ENCODE data around the gene LRMDA. TPM values are rescaled to one million over a fixed set of nuclear protein-coding genes. Genes with fewer than 3 reads are reported as not detected.
"Not testable (repeated sequence)": the region's sequence is repeated elsewhere in the genome, so short reads cannot be mapped to it uniquely, and the experiment has no call there.

LRMDA gene
- total RNA-seq, 2 experiments from 2014 or later = not detected

DNA sequence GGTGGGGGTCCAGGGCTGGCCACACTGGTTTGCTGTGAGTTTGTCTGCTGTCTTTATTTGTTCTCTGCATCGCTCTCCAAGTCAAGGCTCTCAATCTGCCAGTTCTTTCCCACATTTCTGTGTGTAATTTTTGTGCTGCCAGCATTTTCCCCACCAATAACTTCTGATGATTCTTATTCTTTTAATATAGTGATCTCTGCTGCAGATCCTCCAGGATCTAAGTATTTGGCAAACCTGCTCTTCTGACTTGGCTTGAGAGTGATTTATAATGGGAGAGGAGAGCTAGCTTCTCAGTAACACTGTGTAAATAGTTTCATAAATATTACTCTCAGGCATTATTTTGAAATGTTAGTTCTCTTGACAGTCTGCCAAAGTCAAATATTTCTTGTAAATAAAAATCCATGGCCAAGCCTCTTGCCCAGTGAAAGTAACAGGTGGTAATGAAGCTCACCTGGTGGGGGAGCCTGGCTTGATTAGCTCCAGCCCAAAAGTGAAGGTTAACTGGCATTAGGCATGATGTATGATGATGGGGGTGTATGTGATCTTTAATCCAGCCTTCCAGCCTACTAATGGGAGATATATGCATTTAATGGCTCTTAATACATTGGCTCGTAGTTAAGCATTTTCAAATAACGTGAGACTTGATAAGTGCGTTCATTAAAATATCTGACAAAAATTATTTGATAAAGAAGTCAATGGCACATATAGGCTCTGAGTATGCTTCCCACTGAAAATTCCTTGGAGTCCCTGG lies 1150.3 kb downstream of the LRMDA start:
- no peaks in the 10 kb centered on the region for H3K36me3 Mint-ChIP-seq (ENCODE audit: low read depth)
- no peak overlapping the region for H3K27ac Mint-ChIP-seq
- ChIA-PET POLR2A (no interaction called here), CTCF (no interaction called here)
- H3K9me3 Mint-ChIP-seq = peaks cover 3% of the 10 kb centered on the region
- H3K4me1 Mint-ChIP-seq = no peaks in the 10 kb centered on the region
- no peaks in the 10 kb centered on the region for H3K27me3 Mint-ChIP-seq
- no peak for DNase-seq
- H3K4me3 Mint-ChIP-seq = no peak overlapping the region

DNA sequence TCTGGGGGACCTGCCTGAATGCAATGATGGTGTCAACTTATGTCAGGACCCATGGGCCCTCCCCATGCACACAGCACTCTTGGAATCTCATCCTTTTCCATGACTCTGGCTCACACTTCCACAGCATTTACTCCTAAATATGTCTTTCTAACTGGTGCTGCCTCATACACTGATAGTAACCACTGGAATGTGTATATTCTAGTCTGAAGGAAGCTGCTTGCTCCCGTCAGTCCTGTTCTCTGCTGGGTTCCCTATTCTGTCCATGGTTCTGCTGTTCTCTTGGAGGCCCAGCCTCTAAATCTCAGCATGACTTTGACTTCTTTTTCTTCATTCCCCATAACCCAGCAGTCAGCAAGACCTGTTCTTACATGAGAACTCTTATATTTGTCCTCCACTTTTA lies 1151.1 kb downstream of the LRMDA start:
- Mint-ChIP-seq H3K9me3 (peaks cover 3% of the 10 kb centered on the region), H3K27ac (no peak overlapping the region), H3K4me1 (no peaks in the 10 kb centered on the region), H3K27me3 (no peaks in the 10 kb centered on the region), H3K36me3 (ENCODE audit: low read depth) (no peaks in the 10 kb centered on the region), H3K4me3 (no peak overlapping the region)
- DNase-seq = no peak
- ChIA-PET CTCF (no interaction called here), POLR2A (no interaction called here)

DNA sequence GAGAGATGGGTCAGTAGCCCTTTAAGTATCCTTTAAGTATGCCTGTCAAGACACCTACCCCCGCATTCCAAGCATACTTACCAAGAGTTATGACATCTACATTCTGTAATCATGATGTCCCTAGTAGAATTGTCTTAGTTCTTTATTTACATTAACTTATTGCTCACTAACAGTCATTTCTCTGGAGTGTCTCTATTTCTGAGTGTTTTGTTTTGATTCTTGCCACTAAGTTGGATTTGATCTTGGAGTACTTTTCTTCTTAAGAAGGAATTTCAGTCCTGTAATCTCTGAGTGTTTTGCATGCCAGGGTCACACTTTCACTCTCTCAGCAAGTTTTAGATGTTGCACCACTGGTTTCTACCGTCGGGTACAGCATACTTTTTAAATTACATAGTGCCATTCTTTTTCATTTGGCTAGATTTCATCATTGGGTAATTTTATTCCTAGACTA lies 1152.3 kb downstream of the LRMDA start:
- ChIA-PET CTCF (no interaction called here), POLR2A (no interaction called here)
- H3K4me3 Mint-ChIP-seq = no peak overlapping the region
- no peak overlapping the region for H3K27ac Mint-ChIP-seq
- H3K36me3 Mint-ChIP-seq (ENCODE audit: low read depth) = no peaks in the 10 kb centered on the region
- H3K9me3 Mint-ChIP-seq = peaks cover 3% of the 10 kb centered on the region
- no peaks in the 10 kb centered on the region for H3K27me3 Mint-ChIP-seq
- no peaks in the 10 kb centered on the region for H3K4me1 Mint-ChIP-seq
- DNase-seq = no peak

DNA sequence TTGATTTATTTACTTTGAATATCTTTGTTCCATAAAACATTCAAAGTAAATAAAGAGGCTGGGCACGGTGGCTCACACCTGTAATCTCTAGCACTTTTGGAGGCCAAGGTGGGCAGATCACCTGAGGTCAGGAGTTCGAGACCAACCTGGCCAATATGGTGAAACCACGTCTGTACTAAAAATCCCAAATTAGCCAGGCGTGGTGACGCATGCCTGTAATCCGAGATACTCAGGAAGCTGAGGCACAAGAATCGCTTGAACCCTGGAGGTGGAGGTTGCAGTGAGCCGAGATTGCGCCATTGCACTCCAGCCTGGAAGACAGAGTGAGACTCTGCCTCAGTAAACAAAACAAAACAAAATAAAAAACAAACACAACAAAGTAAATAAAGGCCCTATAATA lies 1153.0 kb downstream of the LRMDA start:
- CTCF ChIA-PET; H3K27ac Mint-ChIP-seq; H3K27me3 Mint-ChIP-seq; H3K4me1 Mint-ChIP-seq; H3K4me3 Mint-ChIP-seq; DNase-seq; POLR2A ChIA-PET; H3K9me3 Mint-ChIP-seq; H3K36me3 Mint-ChIP-seq (ENCODE audit: low read depth): not testable (repeated sequence)

Small RNA genes within 50 kb of the gene (microRNA-seq; reads per million reads assigned to microRNA genes)
- gene MIR606 (ENCODE audit: borderline microRNAs expressed, borderline replicate concordance) = not detected

Other genes starting within 250 kb of the LRMDA start
- gene VDAC2, start 220.8 kb upstream of the LRMDA start, total RNA-seq = 100 to 1,000 TPM in 1 of 2 experiments, 10 to 100 TPM in 1; 98.6 to 122 TPM
- gene COMTD1, start 195.7 kb upstream of the LRMDA start, total RNA-seq = 10 to 100 TPM; 27.3 to 44.7 TPM
- gene ZNF503, start 29.9 kb upstream of the LRMDA start, total RNA-seq = under 1 TPM in 1 of 2 experiments, not detected in 1; 0.07 TPM

Measured in activated CD4-positive, alpha-beta T cell treated with anti-CD3 and anti-CD28 coated beads, Interleukin-2, amount 10 ng/mL, durations not matched to agents 7 days and 5 days (primary cell).